ENCODE results near the gene TMEM139.
"Not testable (repeated sequence)": the region's sequence is repeated elsewhere in the genome, so short reads cannot be mapped to it uniquely, and the experiment has no call there.

TMEM139 gene

GRCh38 chr7:143258831-143259230 is 25.9 kb upstream of the TMEM139 start:
- DNase-seq (ENCODE audit: low read depth, low spot score), result no peak

- DNase-seq (ENCODE audit: low read depth, low spot score), result no peak
These were observed 25.0 kb upstream of the TMEM139 start for GRCh38 chr7:143259765-143260164.

- no peak for DNase-seq (ENCODE audit: low read depth, low spot score)
These were observed 22.9 kb upstream of the TMEM139 start for GRCh38 chr7:143261901-143262300.

- DNase-seq (ENCODE audit: low read depth, low spot score), result no peak
These were observed 21.2 kb upstream of the TMEM139 start, which contains the start of gene GSTK1 for GRCh38 chr7:143263266-143264195. Gene GSTK1, plus strand, starts transcription at chr7:143263441. Its CDS starts 73 bp downstream, at chr7:143263514.

DNA sequence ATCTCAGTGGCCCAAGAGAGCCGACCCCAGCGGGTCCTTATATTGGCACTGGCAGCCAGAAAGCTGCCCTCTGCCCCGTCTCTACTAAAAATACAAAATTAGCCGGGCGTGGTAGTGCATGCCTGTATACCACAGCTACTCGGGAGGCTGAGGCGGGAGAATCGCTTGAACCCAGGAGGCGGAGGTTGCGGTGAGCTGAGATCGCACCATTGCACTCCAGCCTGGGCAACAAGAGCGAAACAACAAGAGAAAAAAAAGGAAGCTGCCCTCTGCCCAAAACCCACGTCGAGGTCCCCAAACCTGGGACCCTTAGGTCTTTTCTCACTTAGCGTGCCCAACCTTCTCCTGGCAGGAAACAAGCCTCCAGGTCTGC is 20.6 kb upstream of the TMEM139 start:
- not testable (repeated sequence) for DNase-seq (ENCODE audit: low read depth, low spot score)

- no peak for DNase-seq (ENCODE audit: low read depth, low spot score)
These were observed 19.6 kb upstream of the TMEM139 start for GRCh38 chr7:143265017-143265693.

DNA sequence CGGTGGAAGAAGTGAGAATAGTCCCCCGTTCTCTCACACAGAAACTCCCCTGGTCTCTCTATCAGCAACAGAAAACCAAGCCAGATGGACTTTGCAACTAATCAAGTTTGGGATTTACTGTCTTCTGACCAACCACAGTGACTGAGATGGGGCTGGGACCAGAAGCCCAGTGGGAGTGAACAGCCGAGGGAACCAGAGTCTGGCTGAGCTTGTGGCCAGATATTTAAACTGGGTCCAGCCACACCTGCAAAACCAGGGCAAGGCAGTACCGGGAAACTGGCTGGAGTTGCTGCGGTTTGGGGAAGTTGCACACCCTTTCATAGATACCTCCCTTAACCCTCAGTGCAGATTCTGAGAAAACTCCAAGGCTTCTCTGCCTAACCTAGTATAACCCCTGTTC is 15.5 kb upstream of the TMEM139 start:
- no peak for DNase-seq (ENCODE audit: low read depth, low spot score)

- no peak for DNase-seq (ENCODE audit: low read depth, low spot score)
These were observed 13.5 kb upstream of the TMEM139 start for GRCh38 chr7:143271240-143271639.

GRCh38 chr7:143272871-143273270 is 11.9 kb upstream of the TMEM139 start:
- no peak for DNase-seq (ENCODE audit: low read depth, low spot score)

DNA sequence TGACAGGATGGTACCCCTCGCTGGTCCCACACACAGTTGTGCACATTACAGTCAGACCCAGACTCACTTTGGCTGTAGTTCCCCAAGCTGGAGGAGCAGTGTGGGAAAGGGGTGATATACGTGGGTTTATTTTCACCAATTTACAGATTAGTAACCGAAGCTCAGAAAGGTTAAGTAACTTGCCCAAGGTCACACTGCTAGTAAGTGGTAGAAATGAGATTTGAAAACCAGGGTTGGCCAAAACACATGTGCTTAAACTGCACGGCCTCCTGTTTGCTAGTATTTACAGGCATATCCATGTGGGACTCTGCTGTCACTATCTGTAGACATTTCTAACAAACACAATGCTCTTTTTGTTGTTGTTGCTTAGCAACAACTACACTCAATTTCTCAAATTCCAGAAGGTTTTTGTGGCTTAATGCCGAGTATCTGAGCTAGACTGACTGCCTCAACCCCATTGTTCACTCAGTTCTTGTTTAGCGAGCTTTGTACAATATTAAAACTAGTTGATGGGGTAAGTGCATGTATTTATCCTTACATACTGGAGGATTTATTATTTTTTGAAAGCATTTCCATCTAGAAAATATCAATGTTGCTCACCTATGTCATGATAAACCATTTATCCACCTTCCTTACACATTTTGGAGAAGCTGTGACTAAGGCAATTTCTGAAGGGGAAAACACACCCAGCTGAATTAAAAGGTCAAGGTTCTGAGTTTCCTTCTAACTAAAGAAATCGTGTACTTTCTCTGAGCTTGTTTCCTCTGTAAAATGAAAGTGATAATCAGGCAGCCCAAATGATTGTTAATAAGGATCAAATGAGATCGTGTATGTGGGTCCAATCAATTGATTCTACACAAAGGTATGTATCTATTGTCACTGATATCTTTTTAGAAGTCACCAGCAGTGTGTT is 5.3 kb upstream of the TMEM139 start:
- no peak for DNase-seq (ENCODE audit: low read depth, low spot score)

DNA sequence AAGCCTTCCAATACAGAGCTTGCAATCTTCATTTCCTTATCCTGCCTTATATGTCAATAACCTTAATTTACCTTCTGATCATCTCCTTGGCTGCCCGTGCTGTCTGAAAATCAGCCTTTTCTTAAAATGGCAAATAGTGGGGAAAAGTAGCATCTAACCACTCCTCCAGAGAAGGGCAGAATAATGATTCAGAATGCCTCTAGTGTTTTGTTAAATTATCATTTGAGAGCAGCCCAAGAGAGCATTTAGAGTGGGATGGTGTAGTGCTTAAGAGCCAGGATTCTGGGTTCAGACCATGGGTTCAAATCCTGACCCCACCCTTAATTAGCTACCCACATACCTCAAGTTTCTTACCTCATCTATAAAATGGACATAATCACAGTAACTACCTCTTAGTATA is 4.6 kb upstream of the TMEM139 start:
- DNase-seq (ENCODE audit: low read depth, low spot score), result no peak

DNA sequence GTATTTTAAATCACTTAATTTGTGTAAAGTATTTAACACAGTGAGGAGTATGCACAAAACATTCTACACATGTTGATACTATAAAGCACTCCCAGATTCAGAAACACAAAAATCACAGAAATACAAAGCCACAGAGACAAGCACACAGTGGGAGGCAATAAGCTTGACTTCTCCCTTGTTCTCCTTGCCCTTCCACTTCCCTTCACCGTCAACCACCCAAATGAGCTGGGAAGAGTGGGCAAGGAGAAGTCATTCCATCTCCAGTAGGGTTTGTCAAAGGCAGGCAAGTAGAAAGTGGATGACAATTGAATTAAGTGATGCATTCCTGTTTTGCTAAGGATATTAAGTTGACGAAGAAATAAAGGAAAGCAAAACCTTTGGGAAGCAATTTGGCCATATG is 4.2 kb upstream of the TMEM139 start:
- DNase-seq (ENCODE audit: low read depth, low spot score), result no peak

GRCh38 chr7:143281529-143281928 is 3.2 kb upstream of the TMEM139 start:
- DNase-seq (ENCODE audit: low read depth, low spot score), result no peak

DNA sequence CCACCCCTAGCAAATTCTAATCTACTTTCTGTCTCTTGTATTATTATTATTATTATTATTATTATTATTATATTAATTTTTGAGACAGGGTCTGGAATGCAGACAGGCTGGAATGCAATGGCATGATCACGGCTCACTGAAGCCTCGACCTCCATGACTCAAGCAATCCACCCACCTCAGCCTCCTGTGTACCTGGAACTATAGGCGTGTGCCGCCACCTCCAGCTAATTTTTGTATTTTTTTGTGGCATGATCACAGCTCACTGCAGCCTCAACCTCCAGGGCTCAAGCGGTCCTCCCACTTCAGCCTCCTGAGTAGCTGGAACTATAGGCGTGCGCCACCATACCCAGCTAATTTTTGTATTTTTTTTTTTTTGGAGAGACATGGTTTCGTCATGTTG is 2.6 kb upstream of the TMEM139 start:
- no peak for DNase-seq (ENCODE audit: low read depth, low spot score)

DNA sequence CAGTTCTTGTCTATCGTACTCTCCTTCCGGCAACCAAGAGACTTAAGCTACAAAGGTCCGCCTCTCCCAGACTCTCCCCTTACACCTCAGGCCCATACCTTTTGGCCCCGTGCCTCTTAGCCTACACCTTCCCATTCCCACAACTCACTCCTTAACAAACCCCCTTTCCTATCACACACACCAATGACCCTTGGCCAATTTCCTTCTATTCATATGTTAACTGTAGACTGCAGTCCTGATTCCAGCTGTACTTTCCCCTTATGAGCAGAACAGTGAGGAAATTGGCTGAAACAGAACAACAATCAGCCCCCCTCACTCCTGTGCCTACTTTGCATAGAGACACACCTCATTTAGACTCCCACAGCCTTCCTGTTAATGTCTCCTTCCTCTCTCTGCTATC is 1.4 kb upstream of the TMEM139 start:
- DNase-seq (ENCODE audit: low read depth, low spot score), result no peak

DNA sequence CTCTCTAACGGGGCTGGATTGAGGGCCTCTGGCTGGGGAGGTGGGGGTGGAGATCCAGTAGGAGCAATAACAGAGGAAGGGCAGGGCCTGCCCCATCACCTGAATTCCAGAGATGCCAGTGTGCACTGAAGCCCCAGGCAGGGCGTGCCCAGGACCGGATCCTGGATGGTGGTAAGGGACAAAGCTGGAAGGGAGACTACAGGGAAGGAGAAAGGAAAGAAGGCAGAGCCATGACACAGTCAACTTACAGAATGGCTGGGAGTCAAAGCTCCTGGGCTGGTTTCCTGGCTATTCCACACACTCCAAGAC is 666 bp downstream of the TMEM139 start:
- DNase-seq (ENCODE audit: low read depth, low spot score), result no peak

GRCh38 chr7:143285806-143286521 is 1.2 kb downstream of the TMEM139 start:
- no peak for DNase-seq (ENCODE audit: low read depth, low spot score)

DNA sequence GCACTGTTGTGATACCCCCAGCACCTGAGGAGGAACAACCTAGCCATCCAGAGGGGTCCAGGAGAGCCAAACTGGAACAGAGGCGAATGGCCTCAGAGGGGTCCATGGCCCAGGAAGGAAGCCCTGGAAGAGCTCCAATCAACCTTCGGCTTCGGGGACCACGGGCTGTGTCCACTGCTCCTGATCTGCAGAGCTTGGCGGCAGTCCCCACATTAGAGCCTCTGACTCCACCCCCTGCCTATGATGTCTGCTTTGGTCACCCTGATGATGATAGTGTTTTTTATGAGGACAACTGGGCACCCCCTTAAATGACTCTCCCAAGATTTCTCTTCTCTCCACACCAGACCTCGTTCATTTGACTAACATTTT is 1.7 kb downstream of the TMEM139 start:
- DNase-seq (ENCODE audit: low read depth, low spot score), result no peak

GRCh38 chr7:143287339-143287934 is 2.7 kb downstream of the TMEM139 start:
- no peak for DNase-seq (ENCODE audit: low read depth, low spot score)

DNA sequence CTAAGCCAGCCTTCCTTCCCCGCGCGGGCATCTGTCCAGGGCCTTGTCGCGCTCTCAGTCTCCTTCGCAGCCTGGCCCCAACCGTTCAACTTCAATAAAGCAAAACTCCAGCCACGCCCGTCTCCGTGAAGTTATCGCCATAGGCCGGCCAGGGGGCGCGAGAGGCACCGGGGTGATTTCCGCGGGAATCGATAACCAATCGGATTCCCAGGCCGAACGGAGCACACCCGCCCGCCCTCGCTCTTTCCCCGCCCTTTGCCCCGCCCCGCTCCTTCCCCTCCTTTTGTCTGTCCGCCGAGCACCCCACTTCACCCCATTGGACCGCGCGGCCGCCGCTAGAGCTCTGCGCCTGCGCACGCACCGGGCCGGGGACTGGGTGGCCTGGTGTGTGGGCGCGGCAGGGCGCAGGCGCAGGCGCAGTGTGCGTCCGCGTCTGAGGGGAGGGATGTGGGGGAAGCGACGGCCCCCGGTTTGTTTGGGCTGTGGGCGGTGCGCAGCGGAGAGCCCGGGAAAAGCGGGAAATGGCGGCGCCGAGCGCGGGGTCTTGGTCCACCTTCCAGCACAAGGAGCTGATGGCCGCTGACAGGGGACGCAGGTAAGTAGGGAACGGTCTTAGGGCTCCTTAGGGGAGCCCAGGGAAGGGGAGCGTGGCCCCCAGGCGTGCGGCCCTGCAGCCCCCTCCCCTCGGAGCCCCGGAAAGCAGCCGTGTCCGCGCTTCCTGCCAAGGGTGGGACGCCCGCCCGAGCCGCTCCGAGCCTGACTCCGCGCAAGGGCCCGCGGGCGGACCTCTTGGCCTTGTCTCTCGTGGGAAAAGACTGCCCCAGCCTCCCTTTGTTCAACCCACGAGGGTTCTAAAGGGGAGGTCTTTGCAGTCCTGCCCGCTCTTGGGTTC is 3.4 kb downstream of the TMEM139 start, which contains the start of gene CASP2:
Gene CASP2 (plus strand): TSS at position 417 of the 892 bp plus-strand sequence. CDS start 105 bp downstream, at position 522.
- DNase-seq (ENCODE audit: low read depth, low spot score), result peak; percentile 94
